Vagina (tissue), 2 donors: ENCODE data around the gene HORMAD2.

ENCODE experiments used
- CTCF ChIP-seq, 3 experiments: fragments of 450-650 bp in 2 of 3; fragments of 200-600 bp in 1 of 3; sonication (generic) in 1 of 3; IDR thresholded peaks; one replicate each; pipeline ENCODE4 v1.5.1; 2017 to 2019; ENCODE audit warnings: antibody characterized with exemption in 3 of 3, mild to moderate bottlenecking in 2 of 3, moderate library complexity in 2 of 3
- POLR2A ChIP-seq, 2 donors: fragments of 450-650 bp; IDR thresholded peaks; one replicate each; pipeline ENCODE4 v1.6.1; 2017; ENCODE audit warnings: antibody characterized with exemption in 2 of 2, mild to moderate bottlenecking in 2 of 2, moderate library complexity in 2 of 2
- POLR2AphosphoS5 ChIP-seq, 2 donors: sonication (generic); formaldehyde crosslinking; IDR thresholded peaks; one replicate each; pipeline ENCODE4 v1.9.0; 2017; ENCODE audit warnings: antibody characterized with exemption in 2 of 2, mild to moderate bottlenecking in 2 of 2, low read depth in 1 of 2; ENCODE audit not compliant: insufficient read depth in 1 of 2

GRCh38 chr22:30191040-30191701, 110.9 kb downstream of the HORMAD2 start:
- TF ChIP-seq CTCF (IDR thresholded peaks at IDR 0.05) (no peak), POLR2A (IDR thresholded peaks at IDR 0.05) (no peak), POLR2AphosphoS5 (IDR thresholded peaks at IDR 0.05; ENCODE audit: insufficient read depth in 1 of 2, low read depth in 1 of 2) (no peak)
